HCT116 (cell line): Measurements from ENCODE around the gene EGFR.

ENCODE experiments used
- CTCF ChIP-seq, 3 experiments: fragments of 200-600 bp in 1 of 3; sonication (generic) in 1 of 3; IDR thresholded peaks in 2 of 3; conservative IDR thresholded peaks in 1 of 3; 2 replicates each; pipeline ENCODE4 v1.5.1; 2012 to 2017; ENCODE audit warnings: low read depth in 2 of 3, low read length in 2 of 3, antibody characterized with exemption in 1 of 3, borderline replicate concordance in 1 of 3, control low read depth in 1 of 3, mild to moderate bottlenecking in 1 of 3, mixed read lengths in 1 of 3, mixed run types in 1 of 3, moderate library complexity in 1 of 3; ENCODE audit not compliant: insufficient read depth in 1 of 3
- EGR1 ChIP-seq: IDR thresholded peaks from 2 replicates; pipeline ENCODE4 v1.6.1; 2012; ENCODE audit warnings: low read depth
- ELF1 ChIP-seq: IDR thresholded peaks from 2 replicates; pipeline ENCODE4 v1.6.1; 2012; ENCODE audit warnings: low read depth, borderline replicate concordance
- EZH2 ChIP-seq: fragments of 200-600 bp; sonication (generic); IDR thresholded peaks from 2 replicates; pipeline ENCODE4 v1.6.1; 2017; ENCODE audit warnings: antibody characterized with exemption, mixed run types
- EZH2phosphoT487 ChIP-seq: fragments of 200-600 bp; IDR thresholded peaks from 2 replicates; pipeline ENCODE4 v1.6.1; 2018; ENCODE audit warnings: antibody characterized with exemption, borderline replicate concordance
- MAX ChIP-seq: IDR thresholded peaks from 2 replicates; pipeline ENCODE4 v1.6.1; 2012
- POLR2A ChIP-seq: IDR thresholded peaks from 2 replicates; pipeline ENCODE4 v1.7.0; 2011; ENCODE audit warnings: borderline replicate concordance; ENCODE audit not compliant: insufficient read depth, insufficient read length; ENCODE audit errors: extremely low read depth
- POLR2AphosphoS5 ChIP-seq: IDR thresholded peaks from 2 replicates; pipeline ENCODE4 v1.6.1; 2011; ENCODE audit warnings: mild to moderate bottlenecking, low read depth, low read length, moderate library complexity
- RAD21 ChIP-seq: IDR thresholded peaks from 2 replicates; pipeline ENCODE4 v1.6.1; 2012; ENCODE audit warnings: low read depth, mild to moderate bottlenecking
- SIN3A ChIP-seq: IDR thresholded peaks from 2 replicates; pipeline ENCODE4 v1.6.1; 2012; ENCODE audit warnings: low read depth
- YY1 ChIP-seq: IDR thresholded peaks from 2 replicates; pipeline ENCODE4 v1.6.1; 2011; ENCODE audit warnings: low read length, low read depth, moderate library complexity, mild to moderate bottlenecking; ENCODE audit not compliant: insufficient replicate concordance; ENCODE audit errors: extremely low read depth
- ZFX ChIP-seq: fragments of 450-650 bp; IDR thresholded peaks from 2 replicates; pipeline ENCODE4 v1.6.1; 2017

- no peak for TF ChIP-seq CTCF (IDR thresholded peaks at IDR 0.05 in 2 of 3, conservative IDR thresholded peaks at IDR 0.05 in 1 of 3; ENCODE audit: borderline replicate concordance in 1 of 3, insufficient read depth in 1 of 3, low read depth in 2 of 3, low read length in 2 of 3)
- TF ChIP-seq EZH2phosphoT487 = no peak
- TF ChIP-seq EZH2 = no peak
- TF ChIP-seq POLR2A = no peak
- TF ChIP-seq SIN3A = peak; percentile 99
- TF ChIP-seq ELF1 = no peak
- TF ChIP-seq YY1 = peak; percentile 63
- TF ChIP-seq POLR2AphosphoS5 = peak; percentile 77
- TF ChIP-seq RAD21 = peak; percentile 38
- TF ChIP-seq ZFX = no peak
- TF ChIP-seq MAX = peak; percentile 96
- no peak for TF ChIP-seq EGR1
Measured at GRCh38 chr7:55132890-55133551, 114.2 kb downstream of the EGFR start.
